ENCODE data around the gene ULBP3.

ULBP3 gene

GRCh38 chr6:150058231-150058792, 10.6 kb downstream of the ULBP3 start:
- DNase-seq (ENCODE audit: low read depth, low spot score): no peak
- in situ Hi-C loops (cut with HindIII; ENCODE audit: low sequenced_read_pairs): no loop called here
- H3K4me3 ChIP-seq (ENCODE audit: low read depth, low read length): no peak overlapping the region
- TF ChIP-seq CTCF (IDR thresholded peaks at IDR 0.05; ENCODE audit: low read depth, low read length): no peak

GRCh38 chr6:150057501-150057951, 11.4 kb downstream of the ULBP3 start:
- no peak for TF ChIP-seq CTCF (IDR thresholded peaks at IDR 0.05; ENCODE audit: low read depth, low read length)
- no peak for DNase-seq (ENCODE audit: low read depth, low spot score)
- H3K4me3 ChIP-seq (ENCODE audit: low read depth, low read length): no peak overlapping the region
- in situ Hi-C loops (cut with HindIII; ENCODE audit: low sequenced_read_pairs): no loop called here

- H3K4me3 ChIP-seq (ENCODE audit: low read depth, low read length): no peak overlapping the region
- DNase-seq (ENCODE audit: low read depth, low spot score): no peak
- in situ Hi-C loops (cut with HindIII; ENCODE audit: low sequenced_read_pairs): no loop called here
- TF ChIP-seq CTCF (IDR thresholded peaks at IDR 0.05; ENCODE audit: low read depth, low read length): no peak
Observed at GRCh38 chr6:150056916-150057315, 12.0 kb downstream of the ULBP3 start.

- DNase-seq (ENCODE audit: low read depth, low spot score): no peak
- in situ Hi-C loops (cut with HindIII; ENCODE audit: low sequenced_read_pairs): no loop called here
- H3K4me3 ChIP-seq (ENCODE audit: low read depth, low read length): no peak overlapping the region
- TF ChIP-seq CTCF (IDR thresholded peaks at IDR 0.05; ENCODE audit: low read depth, low read length): no peak
Observed at GRCh38 chr6:150056156-150056555, 12.8 kb downstream of the ULBP3 start.

GRCh38 chr6:150055131-150055530, 13.8 kb downstream of the ULBP3 start:
- H3K4me3 ChIP-seq (ENCODE audit: low read depth, low read length): no peak overlapping the region
- in situ Hi-C loops (cut with HindIII; ENCODE audit: low sequenced_read_pairs): no loop called here
- TF ChIP-seq CTCF (IDR thresholded peaks at IDR 0.05; ENCODE audit: low read depth, low read length): no peak
- no peak for DNase-seq (ENCODE audit: low read depth, low spot score)

GRCh38 chr6:150053450-150053849, 15.5 kb downstream of the ULBP3 start:
- H3K4me3 ChIP-seq (ENCODE audit: low read depth, low read length): no peak overlapping the region
- TF ChIP-seq CTCF (IDR thresholded peaks at IDR 0.05; ENCODE audit: low read depth, low read length): no peak
- no peak for DNase-seq (ENCODE audit: low read depth, low spot score)
- in situ Hi-C loops (cut with HindIII; ENCODE audit: low sequenced_read_pairs): no loop called here

GRCh38 chr6:150050846-150051245, 18.1 kb downstream of the ULBP3 start:
- no peak for DNase-seq (ENCODE audit: low read depth, low spot score)
- in situ Hi-C loops (cut with HindIII; ENCODE audit: low sequenced_read_pairs): no loop called here
- no peak for TF ChIP-seq CTCF (IDR thresholded peaks at IDR 0.05; ENCODE audit: low read depth, low read length)
- H3K4me3 ChIP-seq (ENCODE audit: low read depth, low read length): no peak overlapping the region

Data from astrocyte of the spinal cord (primary cell).